Loucy (cell line): ENCODE results near the gene INCA1.
A peak's percentile ranks its signal among the peaks of the same experiment; 100 is the strongest.

Source experiments
- H2AFZ ChIP-seq: fragments of 200-600 bp; sonication (generic); 2 replicates; pipeline ENCODE4 v1.6.0; 2016; ENCODE audit warnings: antibody characterized with exemption, mild to moderate bottlenecking, low read length, moderate library complexity
- H3F3A ChIP-seq: fragments of 200-600 bp; 2 replicates; pipeline ENCODE4 v1.6.0; 2016; ENCODE audit warnings: antibody characterized with exemption, low read depth, mild to moderate bottlenecking
- H3K27me3 ChIP-seq: fragments of 200-600 bp; sonication (generic); 2 replicates; pipeline ENCODE4 v1.6.1; 2014; ENCODE audit warnings: low read length, mild to moderate bottlenecking; ENCODE audit not compliant: insufficient read depth, poor library complexity, severe bottlenecking
- H3K36me3 ChIP-seq: fragments of 200-600 bp; sonication (generic); 2 replicates; pipeline ENCODE4 v1.6.1; 2016; ENCODE audit warnings: low read length; ENCODE audit not compliant: insufficient read depth
- H3K4me1 ChIP-seq: fragments of 200-600 bp; sonication (generic); 2 replicates; pipeline ENCODE4 v1.5.1; 2014; ENCODE audit warnings: low read length, mild to moderate bottlenecking; ENCODE audit not compliant: insufficient read depth, poor library complexity, severe bottlenecking
- H3K4me2 ChIP-seq: fragments of 200-600 bp; sonication (generic); 2 replicates; pipeline ENCODE4 v1.6.0; 2014; ENCODE audit warnings: antibody characterized with exemption, low read length, low read depth, mild to moderate bottlenecking; ENCODE audit not compliant: poor library complexity, severe bottlenecking
- H3K4me3 ChIP-seq: fragments of 200-600 bp; sonication (generic); 2 replicates; pipeline ENCODE4 v1.5.1; 2014; ENCODE audit warnings: low read length, mild to moderate bottlenecking, mixed read lengths; ENCODE audit not compliant: poor library complexity, severe bottlenecking
- H3K79me2 ChIP-seq: fragments of 200-600 bp; sonication (generic); 2 replicates; pipeline ENCODE4 v1.6.1; 2014; ENCODE audit warnings: low read length; ENCODE audit not compliant: insufficient read depth
- H3K9ac ChIP-seq: fragments of 200-600 bp; sonication (generic); 2 replicates; pipeline ENCODE4 v1.6.0; 2014; ENCODE audit warnings: mild to moderate bottlenecking, low read depth, low read length, moderate library complexity; ENCODE audit not compliant: poor library complexity, severe bottlenecking
- H3K9me2 ChIP-seq: fragments of 200-600 bp; sonication (generic); replicated peaks from 2 replicates; pipeline ENCODE4 v1.6.1; 2016; ENCODE audit warnings: low read depth, low read length, mixed read lengths
- H3K9me3 ChIP-seq: fragments of 200-600 bp; sonication (generic); 2 replicates; pipeline ENCODE4 v1.6.1; 2014; ENCODE audit warnings: mild to moderate bottlenecking, antibody characterized with exemption, low read length, low read depth; ENCODE audit not compliant: insufficient read depth
- H4K20me1 ChIP-seq: fragments of 200-600 bp; sonication (generic); 2 replicates; pipeline ENCODE4 v1.6.0; 2014; ENCODE audit warnings: antibody characterized with exemption, low read length, mild to moderate bottlenecking; ENCODE audit not compliant: insufficient read depth, poor library complexity, severe bottlenecking
- CTCF ChIP-seq: fragments of 200-600 bp; sonication (generic); conservative IDR thresholded peaks from 2 replicates; pipeline ENCODE4 v1.5.1; 2014; ENCODE audit warnings: mild to moderate bottlenecking, antibody characterized with exemption, low read length
- EZH2phosphoT487 ChIP-seq: fragments of 200-600 bp; IDR thresholded peaks from 2 replicates; pipeline ENCODE4 v1.6.1; 2018; ENCODE audit warnings: antibody characterized with exemption, mild to moderate bottlenecking, moderate library complexity, borderline replicate concordance

The INCA1 gene

DNA sequence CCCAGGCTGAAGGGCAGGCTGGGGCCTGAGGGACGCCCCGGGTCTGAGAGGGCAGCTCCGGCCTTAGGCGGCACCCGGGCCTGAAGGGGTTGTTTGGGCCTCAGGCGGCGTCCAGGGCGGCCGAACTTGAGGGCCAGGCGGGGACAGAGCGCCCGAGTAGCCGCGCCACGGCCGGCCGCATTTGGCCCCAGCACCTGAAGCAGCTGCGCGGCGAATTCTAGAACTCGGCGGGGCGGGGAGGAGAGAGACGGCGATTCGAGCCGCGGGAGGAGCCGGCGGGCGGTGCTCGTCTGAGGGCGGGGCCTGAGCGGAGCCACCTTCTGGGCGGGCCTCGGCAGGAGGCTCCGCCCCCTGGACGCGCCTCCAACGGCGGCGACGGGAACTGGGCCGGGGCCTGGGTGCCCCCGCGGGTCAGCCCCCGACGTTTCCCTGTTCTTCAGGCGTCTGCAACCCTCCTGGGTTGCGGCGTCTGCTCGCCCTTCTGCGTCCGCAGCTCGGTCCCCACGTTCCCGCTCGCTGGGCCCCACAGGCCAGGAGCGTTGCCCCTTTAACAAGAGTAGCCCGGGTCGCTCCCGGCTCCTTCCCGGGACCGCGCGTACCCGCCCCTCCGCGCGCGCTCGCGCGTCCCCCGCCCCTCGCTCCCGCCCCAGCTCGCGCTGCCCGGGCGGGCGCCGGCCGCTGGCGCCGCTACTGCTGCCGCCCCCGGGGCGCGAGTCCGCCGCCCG, at the start of gene INCA1, which contains the start of gene KIF1C:
Gene INCA1 (minus strand): TSS at position 221 of the 725 bp plus-strand sequence. CDS start 3,085 bp downstream, outside the sequence.
Gene KIF1C (plus strand): TSS at position 649 of the 725 bp plus-strand sequence. CDS start 2,297 bp downstream, outside the sequence.
- Histone ChIP-seq H3K4me2 (peak within 1 kb of the TSS; percentile 85), H4K20me1 (no peaks in the 10 kb centered on the region), H3K4me3 (peak within 1 kb of the TSS; percentile 88), H3K27me3 (no peaks in the 10 kb centered on the region), H3K79me2 (peaks cover 22% of the 10 kb centered on the region; the same call in 1 of the 2 replicates), H3K9me3 (no peaks in the 10 kb centered on the region), H2AFZ (peak within 1 kb of the TSS; percentile 94), H3K4me1 (peaks cover 14% of the 10 kb centered on the region), H3K36me3 (0 out of 2 replicates have a peak, but pooled peaks cover 6% of the 10 kb centered on the region), H3F3A (no peaks in the 10 kb centered on the region), H3K9me2 (no peaks in the 10 kb centered on the region), H3K9ac (peak within 1 kb of the TSS; percentile 69)
- no peak for TF ChIP-seq EZH2phosphoT487
- no peak for TF ChIP-seq CTCF

DNA sequence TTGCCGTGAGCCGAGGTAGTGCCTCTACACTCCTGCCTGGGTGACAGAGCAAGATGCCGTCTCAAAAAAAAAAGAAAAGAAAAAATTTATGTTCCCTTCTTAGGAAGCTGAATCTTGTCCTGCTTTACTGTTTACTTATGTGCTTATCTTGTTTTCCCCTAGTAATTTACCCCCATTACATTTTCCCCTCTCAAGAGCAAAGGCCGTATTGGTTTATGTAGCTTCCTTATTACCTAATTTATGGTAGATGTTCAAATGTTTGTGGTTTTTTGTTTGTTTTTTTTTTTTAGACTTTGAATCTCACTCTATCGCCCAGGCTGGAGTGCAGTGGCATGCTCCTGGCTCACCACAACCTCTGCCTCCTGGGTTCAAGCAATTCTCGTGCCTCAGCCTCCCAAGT, 48.2 kb upstream of the INCA1 start:
- H3K4me3 ChIP-seq, result no peak overlapping the region
- H3K27me3 ChIP-seq, result no peaks in the 10 kb centered on the region
- no peaks in the 10 kb centered on the region for H3K36me3 ChIP-seq
- H2AFZ ChIP-seq, result no peak overlapping the region
- H3K9me2 ChIP-seq, result no peaks in the 10 kb centered on the region
- TF ChIP-seq EZH2phosphoT487 (no peak), CTCF (no peak)
- H3K9me3 ChIP-seq, result no peaks in the 10 kb centered on the region
- no peak overlapping the region for H3K4me2 ChIP-seq
- H3K9ac ChIP-seq, result no peak overlapping the region
- no peaks in the 10 kb centered on the region for H3F3A ChIP-seq
- no peaks in the 10 kb centered on the region for H3K79me2 ChIP-seq
- H4K20me1 ChIP-seq, result no peaks in the 10 kb centered on the region
- H3K4me1 ChIP-seq, result peaks cover 7% of the 10 kb centered on the region

GRCh38 chr17:5044630-5045029, 47.3 kb upstream of the INCA1 start:
- no peaks in the 10 kb centered on the region for H3K9me3 ChIP-seq
- no peaks in the 10 kb centered on the region for H3K27me3 ChIP-seq
- no peak for TF ChIP-seq EZH2phosphoT487
- no peak for TF ChIP-seq CTCF
- H3F3A ChIP-seq, result no peaks in the 10 kb centered on the region
- peaks cover 7% of the 10 kb centered on the region for H3K4me1 ChIP-seq
- no peaks in the 10 kb centered on the region for H3K36me3 ChIP-seq
- H2AFZ ChIP-seq, result no peak overlapping the region
- H3K9me2 ChIP-seq, result no peaks in the 10 kb centered on the region
- H4K20me1 ChIP-seq, result no peaks in the 10 kb centered on the region
- no peak overlapping the region for H3K4me3 ChIP-seq
- H3K4me2 ChIP-seq, result no peak overlapping the region
- H3K79me2 ChIP-seq, result no peaks in the 10 kb centered on the region
- no peak overlapping the region for H3K9ac ChIP-seq
